ENCODE results near the gene ATRIP. TPM values are rescaled to one million over a fixed set of nuclear protein-coding genes. Genes with fewer than 3 reads are reported as not detected.

ATRIP gene
- total RNA-seq, 2 experiments from 2014 or later, result 16.3 to 24.5 TPM

DNA sequence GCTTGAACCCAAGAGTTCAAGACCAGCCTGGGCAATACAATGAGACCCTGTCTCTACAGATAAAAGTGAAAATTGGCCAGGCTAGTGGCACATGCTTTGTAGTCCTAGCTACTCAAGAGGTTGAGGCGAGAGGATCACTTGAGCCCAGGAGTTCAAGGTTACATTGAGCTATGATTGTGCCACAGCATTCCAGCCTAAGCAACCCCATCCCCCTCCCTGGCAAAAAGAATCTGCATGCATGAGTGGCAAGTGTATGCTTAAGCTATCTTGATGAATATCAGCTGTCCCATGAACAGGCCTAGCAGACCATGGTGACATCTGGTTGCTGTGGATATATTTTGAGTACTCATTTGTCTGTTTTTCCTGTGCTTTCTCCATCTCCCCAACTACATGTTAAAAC is 4.7 kb downstream of the ATRIP start:
- peaks cover 68% of the 10 kb centered on the region for H3K36me3 ChIP-seq (ENCODE audit: insufficient read depth, low read length)
- CTCF ChIA-PET (ENCODE audit: unreplicated experiment), result no interaction called here

DNA sequence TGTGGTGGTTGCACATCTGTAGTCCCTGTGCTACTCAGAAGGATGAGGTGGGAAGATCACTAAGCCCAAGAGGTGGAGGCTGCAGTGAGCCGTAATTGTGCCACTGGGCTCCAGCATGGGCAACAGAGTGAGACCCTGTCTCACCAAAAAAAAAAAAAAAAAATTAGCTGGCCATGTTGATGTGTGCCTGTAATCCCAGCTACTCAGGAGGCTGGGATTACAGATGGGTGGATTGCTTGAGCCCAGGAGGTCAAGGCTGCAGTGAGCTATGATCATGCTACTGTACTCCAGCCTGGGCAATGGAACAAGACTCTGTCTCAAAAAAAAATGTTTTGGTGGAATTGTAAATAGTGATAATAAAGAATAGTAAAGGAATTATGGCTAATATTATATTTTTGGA is 9.9 kb downstream of the ATRIP start:
- H3K4me2 ChIP-seq (ENCODE audit: low read length), result no peak overlapping the region
- peaks cover 94% of the 10 kb centered on the region for H3K36me3 ChIP-seq (ENCODE audit: insufficient read depth, low read length)
- ChIA-PET CTCF (ENCODE audit: unreplicated experiment) (no interaction called here), POLR2A (interaction anchor here (0.7 kb wide), 1 partner anchor 29 kb away, joined by 3 read pairs; no protein-coding TSS in a partner anchor)
- no TSS peak for BruUV-seq (replicated peaks)
- no peaks in the 10 kb centered on the region for H3K9me3 ChIP-seq (ENCODE audit: low read length)
- no peak for DNase-seq (ENCODE audit: low spot score)
- H3K27ac ChIP-seq (ENCODE audit: low read depth, low read length, poor library complexity, severe bottlenecking), result no peak overlapping the region
- H3K79me2 ChIP-seq (ENCODE audit: insufficient read depth, low read depth, low read length), result no peaks in the 10 kb centered on the region
- no peak overlapping the region for H2AFZ ChIP-seq (ENCODE audit: low read length)
- no peaks in the 10 kb centered on the region for H3K9me2 ChIP-seq (ENCODE audit: insufficient read depth, low read length)
- TF ChIP-seq, protein P1, sequence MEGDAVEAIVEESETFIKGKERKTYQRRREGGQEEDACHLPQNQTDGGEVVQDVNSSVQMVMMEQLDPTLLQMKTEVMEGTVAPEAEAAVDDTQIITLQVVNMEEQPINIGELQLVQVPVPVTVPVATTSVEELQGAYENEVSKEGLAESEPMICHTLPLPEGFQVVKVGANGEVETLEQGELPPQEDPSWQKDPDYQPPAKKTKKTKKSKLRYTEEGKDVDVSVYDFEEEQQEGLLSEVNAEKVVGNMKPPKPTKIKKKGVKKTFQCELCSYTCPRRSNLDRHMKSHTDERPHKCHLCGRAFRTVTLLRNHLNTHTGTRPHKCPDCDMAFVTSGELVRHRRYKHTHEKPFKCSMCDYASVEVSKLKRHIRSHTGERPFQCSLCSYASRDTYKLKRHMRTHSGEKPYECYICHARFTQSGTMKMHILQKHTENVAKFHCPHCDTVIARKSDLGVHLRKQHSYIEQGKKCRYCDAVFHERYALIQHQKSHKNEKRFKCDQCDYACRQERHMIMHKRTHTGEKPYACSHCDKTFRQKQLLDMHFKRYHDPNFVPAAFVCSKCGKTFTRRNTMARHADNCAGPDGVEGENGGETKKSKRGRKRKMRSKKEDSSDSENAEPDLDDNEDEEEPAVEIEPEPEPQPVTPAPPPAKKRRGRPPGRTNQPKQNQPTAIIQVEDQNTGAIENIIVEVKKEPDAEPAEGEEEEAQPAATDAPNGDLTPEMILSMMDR (conservative IDR thresholded peaks at IDR 0.05; ENCODE audit: low read length), result no peak
- TF ChIP-seq EZH2phosphoT487 (IDR thresholded peaks at IDR 0.05; ENCODE audit: borderline replicate concordance, low read depth, low read length), result no peak
- H4K20me1 ChIP-seq (ENCODE audit: insufficient read depth, low read length), result no peaks in the 10 kb centered on the region
- H3K4me3 ChIP-seq (ENCODE audit: low read depth, low read length, poor library complexity, severe bottlenecking), result no peak overlapping the region
- no peaks in the 10 kb centered on the region for H3K4me1 ChIP-seq (ENCODE audit: insufficient read depth, low read length, poor library complexity, severe bottlenecking)
- intact Hi-C loops (cut with micrococcal nuclease; ENCODE audit: unreplicated experiment), result no loop called here

More for the DNA sequence above, 4.7 kb downstream of the ATRIP start:
- Histone ChIP-seq H2AFZ (ENCODE audit: low read length) (no peak overlapping the region), H3K9me3 (ENCODE audit: low read length) (no peaks in the 10 kb centered on the region), H3K4me2 (ENCODE audit: low read length) (no peak overlapping the region), H3K4me1 (ENCODE audit: insufficient read depth, low read length, poor library complexity, severe bottlenecking) (peaks cover 16% of the 10 kb centered on the region), H3K9me2 (ENCODE audit: insufficient read depth, low read length) (no peaks in the 10 kb centered on the region), H3K27ac (ENCODE audit: low read depth, low read length, poor library complexity, severe bottlenecking) (no peak overlapping the region), H3K4me3 (ENCODE audit: low read depth, low read length, poor library complexity, severe bottlenecking) (no peak overlapping the region), H4K20me1 (ENCODE audit: insufficient read depth, low read length) (no peaks in the 10 kb centered on the region), H3K79me2 (ENCODE audit: insufficient read depth, low read depth, low read length) (peaks cover 22% of the 10 kb centered on the region; the same call in 1 of the 2 replicates)
- intact Hi-C loops (cut with micrococcal nuclease; ENCODE audit: unreplicated experiment), result no loop called here
- BruUV-seq (replicated peaks), result no TSS peak
- TF ChIP-seq EZH2phosphoT487 (IDR thresholded peaks at IDR 0.05; ENCODE audit: borderline replicate concordance, low read depth, low read length), result no peak
- TF ChIP-seq, protein P1 (conservative IDR thresholded peaks at IDR 0.05; ENCODE audit: low read length), result no peak
- DNase-seq (ENCODE audit: low spot score), result no peak
- POLR2A ChIA-PET, result interaction anchor here (0.5 to 1.8 kb wide), 2 partner anchors 11 to 76 kb away, joined by 4 to 5 read pairs; partner anchors contain the start of genes CCDC51 and TMA7

DNA sequence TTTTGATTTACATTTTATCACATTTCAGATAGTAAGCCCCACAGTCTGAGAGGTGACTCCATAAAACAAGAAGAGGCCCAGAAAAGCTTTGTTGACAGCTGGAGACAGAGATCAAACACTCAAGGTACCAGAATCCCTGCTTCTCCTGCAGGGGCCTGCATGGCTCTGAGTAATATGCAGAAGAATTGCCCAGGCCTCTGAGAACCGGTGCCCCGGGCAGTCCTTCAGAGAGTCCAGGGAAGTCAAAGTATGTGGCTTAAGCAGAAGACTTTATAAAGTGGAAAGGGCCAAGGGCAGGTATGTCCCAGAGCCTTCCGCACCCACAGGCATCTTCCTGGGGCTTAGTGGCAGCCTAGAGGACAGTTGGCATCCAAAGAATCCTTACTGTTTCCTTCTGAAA is 12.8 kb downstream of the ATRIP start:
- Histone ChIP-seq H3K36me3 (ENCODE audit: insufficient read depth, low read length) (peaks cover 70% of the 10 kb centered on the region), H4K20me1 (ENCODE audit: insufficient read depth, low read length) (no peaks in the 10 kb centered on the region), H3K79me2 (ENCODE audit: insufficient read depth, low read depth, low read length) (no peaks in the 10 kb centered on the region), H3K9me3 (ENCODE audit: low read length) (no peaks in the 10 kb centered on the region), H3K27ac (ENCODE audit: low read depth, low read length, poor library complexity, severe bottlenecking) (no peak overlapping the region), H3K4me3 (ENCODE audit: low read depth, low read length, poor library complexity, severe bottlenecking) (no peak overlapping the region), H2AFZ (ENCODE audit: low read length) (no peak overlapping the region), H3K9me2 (ENCODE audit: insufficient read depth, low read length) (no peaks in the 10 kb centered on the region), H3K4me2 (ENCODE audit: low read length) (no peak overlapping the region), H3K4me1 (ENCODE audit: insufficient read depth, low read length, poor library complexity, severe bottlenecking) (no peaks in the 10 kb centered on the region)
- POLR2A ChIA-PET, result no interaction called here
- BruUV-seq (replicated peaks), result no TSS peak
- intact Hi-C loops (cut with micrococcal nuclease; ENCODE audit: unreplicated experiment), result no loop called here
- no peak for DNase-seq (ENCODE audit: low spot score)
- TF ChIP-seq, protein P1 (conservative IDR thresholded peaks at IDR 0.05; ENCODE audit: low read length), result no peak
- TF ChIP-seq EZH2phosphoT487 (IDR thresholded peaks at IDR 0.05; ENCODE audit: borderline replicate concordance, low read depth, low read length), result no peak
- CTCF ChIA-PET (ENCODE audit: unreplicated experiment), result no interaction called here

Data from OCI-LY7 (cell line).